ENCODE results near the gene SRF.

SRF gene

DNA sequence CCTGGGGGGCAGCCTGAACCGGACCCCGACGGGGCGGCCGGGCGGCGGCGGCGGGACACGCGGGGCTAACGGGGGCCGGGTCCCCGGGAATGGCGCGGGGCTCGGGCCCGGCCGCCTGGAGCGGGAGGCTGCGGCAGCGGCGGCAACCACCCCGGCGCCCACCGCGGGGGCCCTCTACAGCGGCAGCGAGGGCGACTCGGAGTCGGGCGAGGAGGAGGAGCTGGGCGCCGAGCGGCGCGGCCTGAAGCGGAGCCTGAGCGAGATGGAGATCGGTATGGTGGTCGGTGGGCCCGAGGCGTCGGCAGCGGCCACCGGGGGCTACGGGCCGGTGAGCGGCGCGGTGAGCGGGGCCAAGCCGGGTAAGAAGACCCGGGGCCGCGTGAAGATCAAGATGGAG lies 636 bp downstream of the SRF start:
- no peak for DNase-seq (ENCODE audit: low read depth)
- TF ChIP-seq, protein P1, sequence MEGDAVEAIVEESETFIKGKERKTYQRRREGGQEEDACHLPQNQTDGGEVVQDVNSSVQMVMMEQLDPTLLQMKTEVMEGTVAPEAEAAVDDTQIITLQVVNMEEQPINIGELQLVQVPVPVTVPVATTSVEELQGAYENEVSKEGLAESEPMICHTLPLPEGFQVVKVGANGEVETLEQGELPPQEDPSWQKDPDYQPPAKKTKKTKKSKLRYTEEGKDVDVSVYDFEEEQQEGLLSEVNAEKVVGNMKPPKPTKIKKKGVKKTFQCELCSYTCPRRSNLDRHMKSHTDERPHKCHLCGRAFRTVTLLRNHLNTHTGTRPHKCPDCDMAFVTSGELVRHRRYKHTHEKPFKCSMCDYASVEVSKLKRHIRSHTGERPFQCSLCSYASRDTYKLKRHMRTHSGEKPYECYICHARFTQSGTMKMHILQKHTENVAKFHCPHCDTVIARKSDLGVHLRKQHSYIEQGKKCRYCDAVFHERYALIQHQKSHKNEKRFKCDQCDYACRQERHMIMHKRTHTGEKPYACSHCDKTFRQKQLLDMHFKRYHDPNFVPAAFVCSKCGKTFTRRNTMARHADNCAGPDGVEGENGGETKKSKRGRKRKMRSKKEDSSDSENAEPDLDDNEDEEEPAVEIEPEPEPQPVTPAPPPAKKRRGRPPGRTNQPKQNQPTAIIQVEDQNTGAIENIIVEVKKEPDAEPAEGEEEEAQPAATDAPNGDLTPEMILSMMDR (IDR thresholded peaks at IDR 0.05; ENCODE audit: control insufficient read depth, insufficient read depth, low read depth, low read length, missing control alignments): no peak
- H3K4me3 ChIP-seq (ENCODE audit: control insufficient read depth, low read depth, low read length): peak overlapping the region; percentile 78

GRCh38 chr6:43172104-43173007 lies 1.3 kb downstream of the SRF start:
- TF ChIP-seq, protein P1 (IDR thresholded peaks at IDR 0.05; ENCODE audit: control insufficient read depth, insufficient read depth, low read depth, low read length, missing control alignments): no peak
- DNase-seq (ENCODE audit: low read depth): no peak
- peak overlapping the region; percentile 78 for H3K4me3 ChIP-seq (ENCODE audit: control insufficient read depth, low read depth, low read length)

GRCh38 chr6:43173591-43174262 lies 2.7 kb downstream of the SRF start:
- TF ChIP-seq, protein P1 (IDR thresholded peaks at IDR 0.05; ENCODE audit: control insufficient read depth, insufficient read depth, low read depth, low read length, missing control alignments): no peak
- DNase-seq (ENCODE audit: low read depth): no peak
- peak overlapping the region; percentile 78 for H3K4me3 ChIP-seq (ENCODE audit: control insufficient read depth, low read depth, low read length)

GRCh38 chr6:43174263-43175112 lies 3.4 kb downstream of the SRF start:
- peak; percentile 96 for DNase-seq (ENCODE audit: low read depth)
- TF ChIP-seq, protein P1 (IDR thresholded peaks at IDR 0.05; ENCODE audit: control insufficient read depth, insufficient read depth, low read depth, low read length, missing control alignments): peak; percentile 26

GRCh38 chr6:43175676-43176422 lies 4.8 kb downstream of the SRF start:
- TF ChIP-seq, protein P1 (IDR thresholded peaks at IDR 0.05; ENCODE audit: control insufficient read depth, insufficient read depth, low read depth, low read length, missing control alignments): no peak
- DNase-seq (ENCODE audit: low read depth): no peak

More at GRCh38 chr6:43174263-43175112, 3.4 kb downstream of the SRF start:
- H3K4me3 ChIP-seq (ENCODE audit: control insufficient read depth, low read depth, low read length): peak overlapping the region; percentile 78

More at GRCh38 chr6:43175676-43176422, 4.8 kb downstream of the SRF start:
- no peak overlapping the region for H3K4me3 ChIP-seq (ENCODE audit: control insufficient read depth, low read depth, low read length)
